Epithelial cell of esophagus (primary cell): Measurements from ENCODE around the gene FRAS1.

Experiments
- DNase-seq: peaks from one replicate; pipeline ENCODE4 v3.0.0; 2010; ENCODE audit warnings: low read depth
- H3K4me3 ChIP-seq: 2 replicates; pipeline ENCODE4 v1.5.1; 2011; ENCODE audit warnings: mild to moderate bottlenecking, low read length, control low read depth
- TF ChIP-seq, protein P1 (sequence below): IDR thresholded peaks from 2 replicates; pipeline ENCODE4 v1.5.1; 2011; ENCODE audit warnings: low read depth, mild to moderate bottlenecking, low read length, control low read depth, inconsistent platforms; ENCODE audit not compliant: insufficient read depth; ENCODE audit errors: missing control alignments

Gene FRAS1

GRCh38 chr4:78588894-78589545 is 531.9 kb downstream of the FRAS1 start:
- no peak for DNase-seq
- H3K4me3 ChIP-seq = no peak overlapping the region
- TF ChIP-seq, protein P1, sequence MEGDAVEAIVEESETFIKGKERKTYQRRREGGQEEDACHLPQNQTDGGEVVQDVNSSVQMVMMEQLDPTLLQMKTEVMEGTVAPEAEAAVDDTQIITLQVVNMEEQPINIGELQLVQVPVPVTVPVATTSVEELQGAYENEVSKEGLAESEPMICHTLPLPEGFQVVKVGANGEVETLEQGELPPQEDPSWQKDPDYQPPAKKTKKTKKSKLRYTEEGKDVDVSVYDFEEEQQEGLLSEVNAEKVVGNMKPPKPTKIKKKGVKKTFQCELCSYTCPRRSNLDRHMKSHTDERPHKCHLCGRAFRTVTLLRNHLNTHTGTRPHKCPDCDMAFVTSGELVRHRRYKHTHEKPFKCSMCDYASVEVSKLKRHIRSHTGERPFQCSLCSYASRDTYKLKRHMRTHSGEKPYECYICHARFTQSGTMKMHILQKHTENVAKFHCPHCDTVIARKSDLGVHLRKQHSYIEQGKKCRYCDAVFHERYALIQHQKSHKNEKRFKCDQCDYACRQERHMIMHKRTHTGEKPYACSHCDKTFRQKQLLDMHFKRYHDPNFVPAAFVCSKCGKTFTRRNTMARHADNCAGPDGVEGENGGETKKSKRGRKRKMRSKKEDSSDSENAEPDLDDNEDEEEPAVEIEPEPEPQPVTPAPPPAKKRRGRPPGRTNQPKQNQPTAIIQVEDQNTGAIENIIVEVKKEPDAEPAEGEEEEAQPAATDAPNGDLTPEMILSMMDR = no peak

DNA sequence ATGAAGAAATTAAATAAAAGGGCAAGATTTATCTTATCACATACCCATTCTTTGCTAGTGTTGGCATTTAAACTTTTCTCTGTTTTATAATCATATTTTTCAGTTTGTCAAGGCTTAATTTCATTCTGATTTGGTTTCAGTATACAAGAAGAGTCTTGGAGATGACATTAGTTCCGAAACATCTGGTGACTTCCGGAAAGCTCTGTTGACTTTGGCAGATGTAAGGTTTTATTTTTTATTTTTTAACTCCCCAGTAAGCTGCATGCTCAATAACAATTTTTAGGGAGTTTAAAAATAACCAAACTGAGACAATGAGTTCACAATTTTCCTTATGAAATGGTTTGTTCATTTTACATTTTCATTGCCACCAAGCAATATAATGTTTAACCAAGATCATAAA is 534.3 kb downstream of the FRAS1 start:
- TF ChIP-seq, protein P1 = no peak
- DNase-seq = no peak
- no peak overlapping the region for H3K4me3 ChIP-seq

- no peak overlapping the region for H3K4me3 ChIP-seq
- TF ChIP-seq, protein P1 = peak; percentile 44
- DNase-seq = peak; percentile 85
Observed at GRCh38 chr4:78592088-78592783, 535.1 kb downstream of the FRAS1 start.
